NCI-H748 treated with DMSO at 0.1 percent for 48 hours (cell line): ENCODE data around the gene ALG1L2.
A peak's percentile ranks its signal among the peaks of the same experiment; 100 is the strongest.
"Not testable (repeated sequence)": the region's sequence is repeated elsewhere in the genome, so short reads cannot be mapped to it uniquely, and the experiment has no call there.

Experiments
- DNase-seq: peaks from one replicate; lab custom pipeline; 2025; lab: John Stamatoyannopoulos, UW

ALG1L2 gene

DNA sequence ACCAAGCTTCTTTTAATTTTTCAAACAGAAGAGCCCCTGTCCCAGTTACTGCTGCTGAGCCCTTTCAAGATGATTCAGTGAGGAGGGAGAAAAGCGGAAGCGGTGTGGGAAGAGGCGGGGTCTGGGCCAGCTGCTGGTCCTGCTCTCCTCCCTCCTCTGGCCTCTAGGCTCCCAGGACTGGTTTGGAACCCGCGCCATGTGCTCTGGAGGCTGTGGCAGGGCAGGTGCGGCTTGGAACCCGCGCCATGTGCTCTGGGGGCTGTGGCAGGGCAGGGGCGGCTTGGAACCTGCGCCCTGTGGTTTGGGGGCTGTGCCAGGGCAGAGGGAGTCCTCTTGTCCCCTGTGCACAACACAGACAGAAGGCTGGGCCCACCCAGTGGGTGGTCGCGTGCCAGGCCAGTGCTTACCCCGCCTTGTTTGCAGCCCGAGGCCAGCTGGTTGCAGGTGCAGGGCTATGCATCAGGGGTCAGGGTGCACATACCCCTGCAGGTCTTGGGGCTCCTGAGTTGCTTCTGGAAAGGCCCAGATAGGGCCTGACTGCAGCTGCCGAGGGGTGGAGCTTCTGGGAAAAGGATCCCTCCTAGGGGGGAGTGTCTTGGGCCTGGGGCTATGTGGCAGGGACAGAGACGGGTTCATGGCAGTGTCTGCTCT, 12.2 kb downstream of the ALG1L2 start:
- DNase-seq, result no peak

DNA sequence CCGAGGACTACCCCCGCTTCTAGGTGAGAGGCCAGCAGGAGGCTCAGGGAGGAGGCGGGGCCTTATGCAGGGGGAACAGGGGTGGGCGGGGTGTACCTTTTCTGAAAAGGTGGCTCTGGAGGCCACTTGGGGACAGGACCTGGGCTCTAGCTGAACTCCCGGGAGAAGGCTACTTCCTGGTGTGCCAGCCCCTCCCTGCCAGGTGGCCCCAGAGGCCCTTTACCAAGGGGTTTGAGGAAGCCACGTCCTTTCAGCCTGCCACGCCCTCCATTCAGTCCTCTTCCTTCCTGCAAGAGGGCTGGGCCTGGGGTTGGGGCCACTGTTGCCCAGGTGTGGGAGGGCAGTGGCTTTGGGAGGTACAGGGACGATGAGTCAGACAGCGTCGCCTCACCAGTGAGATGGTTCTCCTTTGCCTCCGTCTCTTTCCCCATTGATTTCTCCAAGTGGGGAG, 12.9 kb downstream of the ALG1L2 start:
- DNase-seq, result not testable (repeated sequence)

DNA sequence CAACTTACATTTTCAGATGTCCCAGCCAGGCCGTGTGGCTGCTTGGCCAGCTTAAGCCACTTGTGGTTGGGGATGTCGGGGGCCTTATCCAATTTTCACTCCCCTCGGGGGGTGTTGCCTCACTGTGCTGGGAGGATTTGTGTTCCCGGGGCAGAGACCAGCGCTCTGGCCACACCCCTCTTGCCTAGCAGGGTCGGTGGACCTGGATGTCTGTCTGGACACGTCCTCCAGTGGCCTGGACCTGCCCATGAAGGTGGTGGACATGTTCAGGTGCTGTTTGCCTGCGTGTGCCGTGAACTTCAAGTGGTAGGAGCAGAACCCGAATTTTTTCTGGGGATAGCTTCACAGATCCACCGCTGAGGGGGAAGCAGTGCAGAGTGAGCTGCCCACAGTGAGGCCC, 14.2 kb downstream of the ALG1L2 start:
- not testable (repeated sequence) for DNase-seq

DNA sequence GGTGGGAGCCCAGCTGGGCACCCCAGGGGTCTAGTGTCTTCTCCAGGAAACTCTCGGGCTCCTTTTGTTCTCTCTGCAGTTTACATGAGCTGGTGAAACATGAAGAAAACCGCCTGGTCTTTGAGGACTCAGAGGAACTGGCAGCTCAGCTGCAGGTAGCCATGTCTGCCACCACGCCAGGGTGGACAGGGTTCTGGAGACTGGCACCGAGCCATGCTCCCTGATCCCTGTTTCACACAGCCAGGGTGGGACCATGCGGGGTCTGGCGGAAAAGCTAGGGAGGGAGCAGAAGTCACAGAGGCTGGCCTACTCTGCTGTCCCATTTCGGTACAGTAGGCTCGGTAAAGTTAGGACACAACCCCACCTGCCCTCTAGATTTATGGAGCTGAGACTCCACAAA, 15.5 kb downstream of the ALG1L2 start:
- not testable (repeated sequence) for DNase-seq

DNA sequence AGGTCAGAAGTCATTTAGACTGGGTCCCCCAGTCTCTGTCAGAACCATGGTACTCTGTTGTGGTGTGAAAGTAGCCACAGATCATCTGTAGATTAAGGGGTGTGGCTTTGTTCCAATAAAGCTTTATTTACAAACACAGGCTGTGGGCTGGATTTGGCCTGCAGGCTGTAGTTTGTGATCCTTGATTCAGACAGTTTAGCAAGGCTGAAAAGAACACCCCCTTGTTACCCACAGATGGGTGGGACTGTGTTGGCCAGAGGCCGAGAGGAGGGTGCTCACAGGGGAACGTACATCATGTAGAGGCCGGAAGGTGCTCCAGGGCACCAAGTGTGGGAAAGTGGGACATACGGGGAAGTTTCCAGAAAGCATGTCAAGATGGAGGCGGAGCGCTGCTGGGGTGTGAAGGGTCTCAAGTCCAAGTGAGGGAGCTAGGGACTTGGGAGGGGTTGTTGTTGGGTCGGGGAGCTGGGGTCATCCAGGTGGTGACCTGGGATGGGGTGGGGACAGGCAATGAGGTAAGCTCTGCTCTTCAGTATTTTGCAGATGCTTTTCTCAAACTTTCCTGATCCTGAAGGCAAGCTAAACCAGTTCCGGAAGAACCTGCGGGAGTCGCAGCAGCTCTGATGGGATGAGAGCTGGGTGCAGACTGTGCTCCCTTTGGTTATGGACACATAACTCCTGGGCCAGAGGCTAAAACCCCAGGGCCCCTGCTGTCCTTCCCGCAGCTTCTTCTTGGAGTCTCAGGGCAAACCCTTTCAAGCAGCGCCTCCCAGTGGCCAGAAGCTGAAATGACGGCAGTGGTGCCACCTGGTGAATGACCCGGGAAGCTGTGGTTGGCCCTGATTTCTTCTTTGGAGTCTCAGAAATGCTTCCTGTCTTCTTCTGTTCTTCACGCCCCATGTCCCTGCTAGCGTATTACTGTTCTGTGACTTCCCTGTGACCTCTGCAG, 16.3 kb downstream of the ALG1L2 start:
- not testable (repeated sequence) for DNase-seq

DNA sequence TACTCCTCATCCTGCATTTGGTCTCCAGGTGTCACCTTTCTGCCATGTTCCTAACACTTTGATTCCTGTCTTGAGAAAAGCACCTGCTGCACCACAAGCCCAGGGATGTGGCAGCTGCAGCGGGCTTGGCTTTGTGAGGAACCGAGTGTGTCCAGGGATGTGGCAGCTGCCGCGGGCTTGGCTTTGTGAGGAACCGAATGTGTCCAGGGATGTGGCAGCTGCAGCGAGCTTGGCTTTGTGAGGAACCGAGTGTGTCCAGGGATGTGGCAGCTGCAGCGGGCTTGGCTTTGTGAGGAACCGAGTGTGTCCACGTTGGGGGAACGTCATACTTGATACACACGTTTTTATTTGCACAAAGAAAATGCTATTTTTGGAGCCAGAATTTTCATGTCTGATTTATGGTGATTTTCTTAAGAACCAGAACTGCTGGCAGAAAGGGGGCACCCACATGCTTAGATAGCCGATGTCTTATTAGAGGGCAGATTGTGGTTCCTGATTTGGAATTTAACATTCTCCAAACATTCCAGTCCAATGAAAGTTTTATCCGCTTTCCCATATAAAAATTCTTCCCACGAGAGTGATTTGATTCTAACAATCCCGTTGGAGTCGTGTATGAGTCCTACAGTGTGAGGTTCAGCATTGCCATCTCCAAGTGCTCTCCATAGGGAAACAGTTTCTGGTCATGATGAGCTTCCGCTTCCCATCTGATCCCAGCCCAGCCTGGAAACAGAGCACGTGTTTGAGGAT, 17.2 kb downstream of the ALG1L2 start:
- DNase-seq, result not testable (repeated sequence)

DNA sequence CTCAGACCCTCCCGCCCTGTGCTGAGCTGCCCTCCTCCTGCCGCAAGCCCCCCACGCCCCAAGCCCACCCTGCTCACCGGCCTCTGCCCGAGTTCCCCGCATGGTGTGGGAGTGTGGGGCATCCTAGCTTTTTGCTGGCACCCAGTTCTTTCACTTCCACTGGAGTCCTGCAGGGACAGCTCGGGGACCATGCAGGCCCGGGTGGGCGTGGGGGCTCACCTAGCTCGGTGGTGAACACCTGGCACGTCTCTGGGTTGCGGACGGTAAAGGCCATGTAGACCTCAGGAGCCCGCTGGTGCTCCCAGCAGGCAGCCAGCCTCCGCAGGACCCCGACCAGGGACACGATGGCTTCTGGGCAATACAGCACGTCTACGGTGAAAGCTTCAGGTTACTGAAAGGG, 20.9 kb downstream of the ALG1L2 start:
- not testable (repeated sequence) for DNase-seq

DNA sequence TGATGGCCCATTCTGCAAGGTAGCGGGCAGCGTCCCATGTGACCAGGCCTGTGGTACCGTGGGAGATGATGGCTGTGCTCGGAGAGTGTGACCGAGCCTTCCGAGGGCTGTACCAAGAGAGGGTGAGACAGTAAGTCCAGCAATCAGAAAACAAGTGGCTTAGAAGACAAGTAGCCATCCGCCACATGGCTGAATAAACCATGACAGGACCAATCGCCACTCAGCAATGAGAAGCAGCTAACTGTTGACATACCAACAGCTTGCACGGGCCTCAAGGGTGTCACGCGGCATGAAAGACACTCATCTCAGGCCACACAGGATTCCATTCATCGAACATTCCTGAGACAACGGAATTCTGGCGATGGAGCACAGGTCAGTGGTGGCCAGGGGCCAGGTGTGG, 22.6 kb downstream of the ALG1L2 start:
- DNase-seq, result not testable (repeated sequence)

DNA sequence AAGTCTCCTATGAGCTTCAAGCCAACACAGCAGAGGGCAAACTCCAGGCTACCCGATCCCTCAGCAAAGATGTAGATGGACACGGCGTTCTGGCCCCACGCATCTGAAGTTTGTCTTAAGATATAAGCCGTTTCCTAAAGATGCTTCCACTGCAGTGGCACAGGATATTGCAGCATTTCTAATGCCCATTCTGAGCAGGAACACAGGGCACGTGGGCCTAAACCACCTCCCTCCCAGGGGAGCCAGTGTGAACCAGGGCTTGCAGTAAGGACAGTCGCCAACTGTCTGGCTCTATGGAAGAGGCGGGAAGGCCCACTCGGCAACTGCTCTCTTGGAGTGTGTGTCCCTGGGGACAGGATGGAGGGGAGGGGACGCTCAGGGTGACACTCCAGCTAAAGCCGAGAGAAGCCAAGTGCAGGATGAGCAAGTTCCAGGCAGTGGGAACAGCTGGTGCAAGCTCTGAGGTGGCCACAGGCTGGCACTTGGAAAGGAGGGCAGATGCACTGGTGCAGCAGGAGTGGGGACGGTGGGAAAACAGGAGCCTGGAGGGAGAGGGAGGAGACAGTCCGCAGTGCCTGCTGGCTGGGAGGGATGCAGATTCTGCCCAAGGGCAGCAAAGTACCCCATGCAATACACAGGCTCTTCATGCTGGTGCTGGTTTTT, 25.8 kb downstream of the ALG1L2 start:
- not testable (repeated sequence) for DNase-seq

DNA sequence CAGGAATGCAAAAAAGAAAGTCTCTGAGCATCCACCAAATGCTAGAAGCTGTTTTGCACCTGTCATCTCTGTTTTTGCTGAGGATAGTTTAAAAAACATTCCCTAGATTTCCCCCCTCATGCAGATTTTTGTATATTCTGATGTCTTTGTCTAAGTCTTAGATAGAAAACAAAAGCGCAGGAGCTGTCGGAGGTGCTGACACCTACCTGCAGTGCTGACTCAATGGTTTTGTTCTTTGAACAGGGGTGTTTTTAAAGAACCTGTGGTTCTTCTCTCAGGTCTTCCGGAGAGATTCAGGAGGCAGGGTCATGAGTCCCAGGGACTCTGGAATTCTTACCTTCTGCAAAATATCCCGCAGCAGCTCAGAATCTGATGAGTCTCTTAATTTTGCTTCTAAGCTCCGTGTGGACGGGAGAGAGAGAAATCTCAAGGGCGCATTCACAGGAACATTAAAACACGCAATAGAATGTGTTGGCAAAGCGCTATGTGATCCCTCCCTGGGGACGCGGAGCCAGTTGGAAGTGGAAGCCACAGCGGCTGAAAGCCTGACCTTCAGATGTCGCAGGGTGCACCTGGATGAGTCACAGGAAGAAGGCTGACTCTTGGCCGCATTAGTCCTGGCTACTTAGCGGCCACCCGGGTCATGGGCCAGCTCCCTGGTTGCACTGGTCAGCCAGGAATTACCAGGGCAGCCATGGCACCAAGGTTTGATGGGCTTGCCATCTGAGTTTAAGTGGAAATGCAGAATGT, 27.4 kb downstream of the ALG1L2 start:
- not testable (repeated sequence) for DNase-seq

DNA sequence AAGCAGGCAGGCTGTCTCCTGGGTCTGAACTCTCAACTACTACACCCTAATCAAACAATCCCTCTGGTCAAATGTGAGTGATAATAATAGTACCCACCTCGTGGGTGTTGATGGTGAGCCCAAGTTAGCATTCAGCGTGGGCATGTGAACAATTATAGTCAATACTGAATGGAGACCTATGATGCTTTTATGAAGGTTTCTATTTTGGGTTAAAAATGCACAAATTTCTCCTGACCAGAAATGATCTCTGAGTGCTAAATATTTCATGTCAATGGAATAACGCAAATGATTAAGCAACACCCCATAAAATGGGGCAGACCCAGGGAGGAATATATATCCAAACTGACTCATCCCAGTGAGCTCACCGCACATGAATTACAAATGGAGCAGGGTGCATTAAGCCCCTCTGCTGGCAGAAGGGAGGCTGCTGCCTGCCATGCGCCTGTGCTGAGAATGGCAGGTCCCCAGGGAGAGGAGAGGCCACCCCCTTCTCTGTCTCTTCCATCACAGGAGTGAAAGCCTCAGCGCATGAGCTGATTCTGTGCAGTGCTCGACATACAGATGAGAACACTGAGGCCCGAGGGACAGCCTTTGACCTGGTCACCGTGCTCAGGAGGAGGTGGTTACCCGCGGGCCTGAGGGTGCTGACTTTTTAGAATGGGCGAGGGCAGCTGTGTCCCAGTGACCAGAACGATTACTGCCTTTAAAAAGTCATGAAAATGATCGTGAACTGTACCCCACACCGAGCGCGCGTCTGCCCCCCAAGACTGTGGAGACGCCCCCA, 28.9 kb downstream of the ALG1L2 start:
- not testable (repeated sequence) for DNase-seq

DNA sequence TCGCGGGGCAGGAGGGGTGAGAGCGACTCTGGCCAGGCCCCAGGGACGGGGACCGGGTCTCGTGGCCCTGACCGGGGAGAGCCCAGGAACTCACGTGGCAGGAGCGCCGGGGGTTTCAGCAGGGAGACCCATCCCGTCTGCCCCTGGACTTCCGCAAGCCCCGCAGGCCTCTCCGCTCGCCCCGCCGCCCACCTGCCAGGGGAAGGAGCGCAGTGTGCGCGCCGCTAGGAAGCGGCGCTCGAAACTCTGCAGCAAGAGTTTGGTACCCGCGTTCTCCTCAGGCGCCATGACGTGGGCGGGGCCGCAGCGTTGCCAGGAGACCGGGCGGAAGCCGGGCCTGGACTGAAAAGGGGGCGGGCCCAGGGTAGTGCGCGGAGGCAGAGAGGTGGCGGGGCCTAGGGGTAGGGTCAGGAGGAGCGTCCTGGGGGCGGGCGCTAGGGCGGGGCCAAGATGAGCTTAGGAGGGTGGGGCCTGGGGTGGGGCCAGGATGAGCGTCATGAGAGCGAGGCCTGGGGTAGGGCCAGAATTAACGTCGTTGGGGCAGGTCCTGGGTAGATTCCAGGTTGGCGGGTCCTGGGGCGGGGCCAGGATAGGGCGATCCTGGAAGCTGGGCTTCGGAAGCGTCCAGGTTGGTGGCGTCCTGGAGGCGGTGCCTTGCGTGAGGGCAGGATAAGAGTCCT, 29.7 kb downstream of the ALG1L2 start:
- peak; percentile 77 for DNase-seq

DNA sequence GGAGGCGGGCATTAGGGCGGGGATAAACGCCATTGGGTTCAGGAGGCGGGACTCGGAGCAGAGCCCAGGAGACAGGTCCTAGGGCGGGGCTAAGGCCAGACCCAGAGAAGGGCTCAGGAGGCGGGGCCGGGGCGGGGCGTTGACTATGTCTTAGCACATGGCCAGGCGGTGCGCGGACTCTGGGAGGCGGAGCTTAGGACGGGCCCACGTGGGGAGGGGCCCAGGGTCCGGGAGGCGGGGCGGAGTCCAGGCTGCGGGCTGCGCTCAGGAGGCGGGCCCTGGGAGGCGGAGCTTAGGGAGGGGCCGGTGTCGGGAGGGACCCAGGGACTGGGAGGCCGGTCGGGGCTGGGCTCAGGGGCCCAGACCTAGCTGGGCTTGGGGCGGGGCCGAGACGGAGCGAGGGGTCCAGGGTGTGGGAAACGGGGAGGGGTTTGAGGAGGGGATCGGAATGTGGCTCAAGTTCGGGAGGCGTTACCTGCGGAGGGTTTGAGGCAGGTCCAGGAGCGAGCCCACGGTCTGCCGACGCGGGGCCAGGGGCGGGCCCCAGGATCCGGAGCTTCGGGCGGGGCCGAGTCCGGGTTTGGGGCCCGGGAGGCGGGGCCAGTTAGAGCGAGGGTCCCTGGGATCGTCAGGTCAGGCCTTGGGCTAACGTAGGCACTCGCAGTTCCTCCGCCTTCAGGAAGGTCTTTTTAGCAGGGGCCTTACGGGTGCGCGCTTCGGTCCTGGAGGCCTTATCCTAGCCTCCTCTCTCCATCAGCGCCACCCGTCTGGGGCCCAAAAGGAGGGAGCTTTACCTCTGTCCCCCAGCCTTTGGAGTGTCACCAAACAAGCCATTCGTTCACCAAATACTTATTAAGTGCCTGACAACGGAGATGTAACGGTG, 30.5 kb downstream of the ALG1L2 start:
- peak; percentile 74 for DNase-seq

DNA sequence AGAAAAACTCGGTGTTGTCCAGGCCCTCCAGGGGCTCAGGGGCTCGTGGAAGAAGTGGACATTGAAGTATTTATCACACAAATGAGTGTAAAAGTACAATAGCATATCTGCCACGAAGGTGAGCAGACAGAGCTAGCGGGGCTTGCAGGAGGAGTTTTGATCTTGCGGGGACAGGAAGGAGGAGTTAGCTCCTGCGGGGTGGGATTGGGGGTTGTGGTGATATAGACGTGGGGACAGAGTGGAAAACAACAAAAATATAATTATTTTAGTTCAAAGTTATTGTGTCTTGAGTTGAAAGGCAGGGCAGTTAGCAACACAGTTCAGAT, 31.1 kb downstream of the ALG1L2 start:
- DNase-seq, result not testable (repeated sequence)

DNA sequence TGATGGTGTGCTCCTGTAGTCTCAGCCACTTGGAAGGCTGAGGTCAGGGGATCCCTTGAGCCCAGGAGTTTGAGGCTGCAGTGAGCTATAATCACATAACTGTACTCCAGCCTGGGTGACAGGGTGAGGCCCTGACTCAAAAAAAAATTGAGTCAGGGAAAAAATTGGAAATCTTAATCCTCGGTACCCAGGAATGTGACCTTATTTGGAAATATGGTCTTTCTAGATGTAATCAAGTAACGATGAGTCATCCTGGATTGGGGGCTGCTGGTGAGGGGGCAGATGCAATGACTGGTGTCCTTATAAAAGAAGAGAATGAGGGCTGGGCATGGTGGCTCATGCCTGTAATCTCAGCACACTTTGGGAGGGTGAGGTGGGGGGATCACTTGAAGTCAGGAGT, 33.8 kb downstream of the ALG1L2 start:
- not testable (repeated sequence) for DNase-seq

DNA sequence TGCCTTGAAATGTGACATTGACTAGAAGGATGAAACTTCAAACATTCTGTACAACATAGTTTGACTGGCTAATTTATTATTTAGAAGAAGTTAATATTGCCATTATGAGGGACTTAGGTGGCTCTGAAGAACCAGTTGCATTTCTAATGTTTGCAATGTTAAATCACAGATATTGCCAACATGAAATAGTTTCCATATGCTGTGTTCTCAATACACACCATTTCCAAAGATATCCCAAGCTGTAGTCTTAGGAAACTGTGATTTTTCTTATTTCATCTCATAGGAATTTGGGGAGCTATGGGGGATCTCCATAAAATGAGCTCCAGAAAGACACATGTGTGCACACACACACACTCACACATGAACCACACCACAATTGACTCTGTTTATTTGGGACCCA, 36.3 kb downstream of the ALG1L2 start:
- DNase-seq, result no peak

DNA sequence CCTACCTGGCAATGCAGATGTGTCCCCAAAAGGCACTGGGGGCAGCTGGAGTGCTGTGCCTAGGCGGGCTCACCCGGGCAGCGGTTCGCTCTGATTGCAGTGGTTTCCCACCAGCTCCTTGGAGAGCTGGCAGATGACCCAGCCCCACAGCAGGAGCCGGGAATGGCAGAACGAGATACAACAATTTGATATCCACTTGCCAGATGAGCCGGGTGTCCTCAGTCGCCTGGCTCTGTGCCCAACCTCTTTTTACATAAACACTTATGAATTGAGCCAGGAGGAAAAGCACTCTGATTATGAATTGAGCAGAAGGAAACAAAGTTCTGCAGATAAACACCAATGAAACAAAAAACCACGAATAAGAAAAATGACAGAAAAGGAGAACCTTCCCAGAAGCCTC, 38.2 kb downstream of the ALG1L2 start:
- DNase-seq, result peak; percentile 0

DNA sequence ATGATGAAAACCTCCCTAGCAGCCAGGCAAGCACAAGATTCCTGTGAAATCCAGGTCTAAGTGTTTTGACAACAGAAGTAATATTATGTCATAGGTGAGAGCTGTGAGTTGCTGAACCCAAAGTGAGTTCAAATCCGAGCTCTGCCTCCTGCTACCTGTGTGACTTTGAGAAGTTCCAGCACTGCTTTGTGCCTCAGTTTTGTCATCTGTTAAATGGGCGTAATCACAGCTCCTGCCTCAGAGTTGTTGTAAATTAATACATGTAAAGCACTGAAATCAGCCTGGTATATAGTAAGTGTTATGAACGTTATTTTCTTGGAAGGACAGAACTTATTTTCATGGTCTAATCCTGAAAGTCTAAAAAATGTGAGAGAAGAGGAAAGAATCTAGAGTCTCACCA, 38.7 kb downstream of the ALG1L2 start:
- not testable (repeated sequence) for DNase-seq
